H54 (cell line): Measurements from ENCODE around the gene COTL1.

Source experiments
- DNase-seq: peaks from one replicate; pipeline ENCODE4 v3.0.0; 2011; ENCODE audit warnings: low spot score, mixed read lengths; ENCODE audit not compliant: insufficient read length
- FAIRE-seq: peaks from 3 replicates; lab custom pipeline; 2011; peaks lifted over from hg19 to GRCh38; lab: Jason Lieb, UNC
- POLR2A ChIP-seq: IDR thresholded peaks from 2 replicates; pipeline ENCODE4 v1.6.1; 2011; ENCODE audit warnings: low read depth, mild to moderate bottlenecking, low read length

COTL1 gene

GRCh38 chr16:84617791-84618580 lies at the start of gene COTL1:
TSS of gene COTL1 (minus strand) at chr16:84618078. CDS start at chr16:84617914, 164 bp downstream.
- TF ChIP-seq POLR2A: peak; percentile 99
- DNase-seq: peak; percentile 87
- no peak for FAIRE-seq

GRCh38 chr16:84665843-84666242 lies 48.0 kb upstream of the COTL1 start:
- no peak for FAIRE-seq
- no peak for TF ChIP-seq POLR2A
- DNase-seq: no peak

GRCh38 chr16:84665359-84665758 lies 47.5 kb upstream of the COTL1 start:
- FAIRE-seq: no peak
- DNase-seq: no peak
- TF ChIP-seq POLR2A: no peak

GRCh38 chr16:84663433-84664101 lies 45.7 kb upstream of the COTL1 start:
- no peak for TF ChIP-seq POLR2A
- no peak for FAIRE-seq
- DNase-seq: no peak

GRCh38 chr16:84662471-84662870 lies 44.6 kb upstream of the COTL1 start:
- TF ChIP-seq POLR2A: no peak
- DNase-seq (no peak), FAIRE-seq (no peak)

- no peak for TF ChIP-seq POLR2A
- FAIRE-seq: no peak
- DNase-seq: no peak
Measured at GRCh38 chr16:84661418-84662060, 43.7 kb upstream of the COTL1 start.

- TF ChIP-seq POLR2A: no peak
- DNase-seq (no peak), FAIRE-seq (no peak)
Measured at GRCh38 chr16:84660973-84661372, 43.1 kb upstream of the COTL1 start.

- FAIRE-seq: no peak
- no peak for TF ChIP-seq POLR2A
Measured at GRCh38 chr16:84659656-84660300, 41.9 kb upstream of the COTL1 start.

GRCh38 chr16:84658690-84659089 lies 40.8 kb upstream of the COTL1 start:
- FAIRE-seq (no peak), DNase-seq (no peak)
- no peak for TF ChIP-seq POLR2A

More at GRCh38 chr16:84659656-84660300, 41.9 kb upstream of the COTL1 start:
- no peak for DNase-seq

GRCh38 chr16:84657229-84657837 lies 39.5 kb upstream of the COTL1 start:
- DNase-seq (no peak), FAIRE-seq (no peak)
- no peak for TF ChIP-seq POLR2A

GRCh38 chr16:84656649-84657048 lies 38.8 kb upstream of the COTL1 start:
- FAIRE-seq: no peak
- no peak for TF ChIP-seq POLR2A

GRCh38 chr16:84654998-84655397 lies 37.1 kb upstream of the COTL1 start:
- no peak for FAIRE-seq
- no peak for TF ChIP-seq POLR2A
- DNase-seq: no peak

More at GRCh38 chr16:84656649-84657048, 38.8 kb upstream of the COTL1 start:
- no peak for DNase-seq

GRCh38 chr16:84654238-84654637 lies 36.4 kb upstream of the COTL1 start:
- no peak for FAIRE-seq
- no peak for TF ChIP-seq POLR2A
- no peak for DNase-seq
